GM18909 (cell line): ENCODE measurements around the gene MYMX.

Experiments used
- ATAC-seq: cut with Tn5 transposase; IDR thresholded peaks from one replicate; pipeline ENCODE4 v1.9.1; 2021; ENCODE audit warnings: mild to moderate bottlenecking; ENCODE audit not compliant: unreplicated experiment, poor library complexity

The MYMX gene

GRCh38 chr6:44217332-44218143 lies 812 bp downstream of the MYMX start:
- no peak for ATAC-seq

- ATAC-seq, result peak; percentile 55
Measured at GRCh38 chr6:44219053-44219814, 2.5 kb downstream of the MYMX start.

GRCh38 chr6:44219815-44220784 lies 3.4 kb downstream of the MYMX start:
- no peak for ATAC-seq

GRCh38 chr6:44220913-44221290 lies 4.2 kb downstream of the MYMX start:
- ATAC-seq, result no peak

GRCh38 chr6:44221291-44221960 lies 4.7 kb downstream of the MYMX start:
- ATAC-seq, result peak; percentile 38

- no peak for ATAC-seq
Measured at GRCh38 chr6:44221961-44222335, 5.2 kb downstream of the MYMX start.

- no peak for ATAC-seq
Measured at GRCh38 chr6:44222486-44223318, 6.0 kb downstream of the MYMX start.

- peak; percentile 43 for ATAC-seq
Measured at GRCh38 chr6:44223319-44224028, 6.7 kb downstream of the MYMX start, which contains the start of gene SLC29A1. SLC29A1 (plus strand) TSS chr6:44223595; CDS start chr6:44227314, 3,719 bp downstream.

- ATAC-seq, result peak; percentile 15
Measured at GRCh38 chr6:44224029-44224964, 7.6 kb downstream of the MYMX start.

GRCh38 chr6:44224965-44225305 lies 8.2 kb downstream of the MYMX start:
- ATAC-seq, result no peak

GRCh38 chr6:44225579-44226325 lies 9.0 kb downstream of the MYMX start:
- ATAC-seq, result no peak

- no peak for ATAC-seq
Measured at GRCh38 chr6:44226368-44227147, 9.8 kb downstream of the MYMX start.

- no peak for ATAC-seq
Measured at GRCh38 chr6:44227148-44227793, 10.5 kb downstream of the MYMX start.

- ATAC-seq, result no peak
Measured at GRCh38 chr6:44228031-44228430, 11.3 kb downstream of the MYMX start.

- no peak for ATAC-seq
Measured at GRCh38 chr6:44228433-44228832, 11.7 kb downstream of the MYMX start.

GRCh38 chr6:44228836-44229235 lies 12.1 kb downstream of the MYMX start:
- ATAC-seq, result no peak
